Hair follicle dermal papilla cell (primary cell): ENCODE measurements around the gene MUC6. TPM values are rescaled to one million over a fixed set of nuclear protein-coding genes. Genes with fewer than 3 reads are reported as not detected.

Experiments used
- total RNA-seq: library from RNA; depleted of rRNA; stranded (reverse); fragments of >200 nt; gene quantifications from 2 replicates; pipeline ENCODE4 v1.2.3, GENCODE V29; 2012

Gene MUC6
- total RNA-seq = not detected in 2 replicates

GRCh38 chr11:1036303-1036923, at the start of gene MUC6:
Gene MUC6 (minus strand): TSS chr11:1036718. CDS start chr11:1036655, 63 bp downstream.

GRCh38 chr11:1074244-1075221, 38.0 kb upstream of the MUC6 start, which contains the start of gene MUC2:
Gene MUC2 (plus strand): TSS chr11:1074874.

Other genes with a start within 250 kb of the MUC6 start
- gene CEND1, start 246.6 kb downstream of the MUC6 start, total RNA-seq = 0.97 and 1.9 TPM in 2 replicates
- gene SLC25A22, start 238.4 kb downstream of the MUC6 start, total RNA-seq = 14.2 and 17.4 TPM in 2 replicates
- gene PIDD1, start 231.5 kb downstream of the MUC6 start, total RNA-seq = 4.4 and 5.6 TPM in 2 replicates
- 47.4 and 134 TPM in 2 replicates for gene RPLP2, start 226.8 kb downstream of the MUC6 start, total RNA-seq
- 29.4 and 33.1 TPM in 2 replicates for gene PNPLA2, start 217.8 kb downstream of the MUC6 start, total RNA-seq
- gene CRACR2B, start 208.8 kb downstream of the MUC6 start, total RNA-seq = 0.32 and 0.85 TPM in 2 replicates
- 283 and 456 TPM in 2 replicates for gene CD151, start 203.8 kb downstream of the MUC6 start, total RNA-seq
- 67.7 and 69.6 TPM in 2 replicates for gene POLR2L, start 194.2 kb downstream of the MUC6 start, total RNA-seq
- 129 and 138 TPM in 2 replicates for gene TSPAN4, start 193.9 kb downstream of the MUC6 start, total RNA-seq
- gene CHID1, start 125.9 kb downstream of the MUC6 start, total RNA-seq = 63.4 and 63.6 TPM in 2 replicates
- 50.4 and 60.7 TPM in 2 replicates for gene AP2A2, start 110.8 kb downstream of the MUC6 start, total RNA-seq
- not detected in 2 replicates for gene MUC2, start 38.2 kb upstream of the MUC6 start, total RNA-seq
- gene MUC5AC, start 121.2 kb upstream of the MUC6 start, total RNA-seq = not detected in 2 replicates
- not detected in 2 replicates for gene MUC5B, start 186.3 kb upstream of the MUC6 start, total RNA-seq